NCI-H128 (cell line): ENCODE results near the gene BCKDK.

Experiments used
- DNase-seq: peaks from one replicate; lab custom pipeline; 2025; ENCODE audit not compliant: unreplicated experiment; lab: John Stamatoyannopoulos, UW

Gene BCKDK

DNA sequence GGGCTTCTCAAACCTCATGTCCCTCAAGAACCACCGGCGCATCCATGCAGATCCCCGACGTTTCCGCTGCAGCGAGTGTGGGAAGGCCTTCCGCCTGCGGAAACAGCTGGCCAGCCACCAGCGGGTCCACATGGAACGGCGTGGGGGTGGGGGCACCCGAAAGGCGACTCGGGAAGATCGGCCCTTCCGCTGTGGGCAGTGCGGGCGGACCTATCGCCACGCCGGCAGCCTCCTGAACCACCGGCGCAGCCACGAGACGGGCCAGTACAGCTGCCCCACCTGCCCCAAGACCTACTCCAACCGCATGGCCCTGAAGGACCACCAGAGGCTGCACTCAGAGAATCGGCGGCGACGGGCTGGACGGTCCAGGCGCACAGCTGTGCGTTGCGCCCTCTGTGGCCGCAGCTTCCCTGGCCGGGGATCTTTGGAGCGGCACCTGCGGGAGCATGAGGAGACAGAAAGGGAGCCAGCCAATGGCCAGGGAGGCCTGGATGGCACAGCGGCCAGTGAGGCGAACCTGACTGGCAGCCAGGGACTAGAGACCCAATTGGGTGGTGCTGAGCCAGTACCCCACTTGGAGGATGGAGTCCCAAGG is 28.1 kb upstream of the BCKDK start:
- DNase-seq = no peak

DNA sequence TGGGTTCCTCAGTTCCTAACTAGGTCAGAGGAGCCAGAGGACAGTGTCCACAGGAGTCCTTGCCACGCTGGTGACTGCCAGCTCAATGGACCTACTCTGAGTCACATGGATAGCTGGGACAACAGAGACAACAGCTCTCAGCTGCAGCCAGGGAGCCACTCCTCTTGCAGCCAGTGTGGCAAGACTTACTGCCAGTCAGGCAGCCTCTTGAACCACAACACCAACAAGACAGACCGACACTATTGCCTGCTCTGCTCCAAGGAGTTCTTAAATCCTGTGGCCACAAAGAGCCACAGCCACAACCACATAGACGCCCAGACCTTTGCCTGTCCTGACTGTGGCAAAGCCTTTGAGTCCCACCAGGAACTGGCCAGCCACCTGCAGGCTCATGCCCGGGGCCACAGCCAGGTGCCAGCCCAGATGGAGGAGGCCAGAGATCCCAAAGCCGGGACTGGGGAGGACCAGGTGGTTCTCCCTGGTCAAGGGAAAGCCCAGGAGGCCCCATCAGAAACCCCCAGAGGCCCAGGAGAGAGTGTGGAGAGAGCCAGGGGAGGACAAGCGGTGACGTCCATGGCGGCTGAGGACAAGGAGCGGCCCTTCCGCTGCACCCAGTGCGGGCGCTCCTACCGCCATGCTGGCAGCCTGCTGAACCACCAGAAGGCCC is 27.3 kb upstream of the BCKDK start:
- DNase-seq = no peak

DNA sequence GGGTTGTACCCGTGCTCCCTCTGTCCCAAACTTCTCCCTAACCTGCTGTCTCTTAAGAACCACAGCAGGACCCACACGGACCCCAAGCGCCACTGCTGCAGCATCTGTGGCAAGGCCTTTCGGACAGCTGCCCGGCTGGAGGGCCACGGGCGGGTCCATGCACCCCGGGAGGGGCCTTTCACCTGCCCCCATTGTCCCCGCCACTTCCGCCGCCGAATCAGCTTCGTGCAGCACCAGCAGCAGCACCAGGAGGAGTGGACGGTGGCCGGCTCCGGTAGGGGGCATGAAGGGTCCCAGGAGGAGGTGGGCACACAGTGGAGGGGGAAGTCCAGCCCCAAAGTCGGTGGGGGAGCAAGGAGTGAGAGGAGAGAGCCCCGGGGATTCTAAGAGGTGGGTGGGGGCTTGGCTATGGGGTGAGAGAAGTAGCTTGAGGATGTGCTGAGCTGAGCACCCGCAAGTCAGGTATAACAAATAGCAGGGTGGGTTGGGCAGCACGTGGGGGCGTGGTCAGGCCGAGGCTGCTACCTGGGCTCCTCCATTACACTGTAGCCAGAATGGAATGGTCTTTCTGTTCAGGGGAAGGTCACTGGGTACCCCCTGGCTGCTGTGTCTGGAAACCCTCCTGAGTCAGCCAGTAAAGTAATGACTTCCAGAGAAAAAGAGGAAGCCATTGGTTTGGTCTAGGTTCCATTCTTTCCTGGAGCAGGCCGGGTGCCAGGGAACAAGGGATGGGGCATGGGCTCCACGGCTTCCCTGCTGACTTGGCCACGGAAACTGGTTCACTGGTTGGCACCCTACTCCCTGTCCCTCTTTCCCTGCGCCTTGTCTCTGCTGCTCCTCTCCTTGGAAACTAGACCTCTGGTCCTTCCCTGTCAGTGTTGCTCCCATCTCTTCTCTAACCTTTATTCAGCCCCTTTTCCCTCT is 26.5 kb upstream of the BCKDK start:
- no peak for DNase-seq

DNA sequence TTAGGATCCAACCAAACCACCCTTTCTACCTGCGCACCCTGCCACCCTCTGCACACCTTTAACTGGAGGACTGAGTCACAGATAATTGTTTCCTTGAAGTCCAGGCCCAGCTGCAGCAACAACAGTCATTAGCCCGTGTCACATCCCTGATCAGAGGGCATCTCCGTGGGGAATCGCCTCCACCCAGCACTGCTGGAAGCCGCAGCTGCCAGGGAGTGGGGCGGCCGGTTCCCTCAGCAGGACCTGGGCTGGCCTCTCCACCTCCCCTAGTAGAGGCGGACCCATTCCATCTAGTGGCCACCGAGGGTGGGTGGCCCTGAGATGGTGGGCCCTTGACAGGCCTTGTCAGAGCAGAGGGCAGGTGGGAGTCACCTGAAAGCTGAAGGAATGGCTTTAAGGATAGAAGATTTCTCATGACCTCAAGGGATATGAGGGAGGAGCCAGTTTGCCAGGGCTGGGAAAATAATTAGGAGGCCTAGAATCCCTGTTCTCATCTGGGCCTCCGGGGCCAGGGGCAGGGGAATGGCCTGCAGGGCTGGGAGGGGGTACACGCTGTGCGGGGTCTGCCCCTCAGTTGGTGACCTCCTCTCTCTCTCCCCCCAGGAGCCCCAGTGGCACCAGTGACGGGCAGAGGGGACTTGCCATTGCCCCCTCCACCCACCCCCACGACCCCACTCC is 25.7 kb upstream of the BCKDK start:
- no peak for DNase-seq

DNA sequence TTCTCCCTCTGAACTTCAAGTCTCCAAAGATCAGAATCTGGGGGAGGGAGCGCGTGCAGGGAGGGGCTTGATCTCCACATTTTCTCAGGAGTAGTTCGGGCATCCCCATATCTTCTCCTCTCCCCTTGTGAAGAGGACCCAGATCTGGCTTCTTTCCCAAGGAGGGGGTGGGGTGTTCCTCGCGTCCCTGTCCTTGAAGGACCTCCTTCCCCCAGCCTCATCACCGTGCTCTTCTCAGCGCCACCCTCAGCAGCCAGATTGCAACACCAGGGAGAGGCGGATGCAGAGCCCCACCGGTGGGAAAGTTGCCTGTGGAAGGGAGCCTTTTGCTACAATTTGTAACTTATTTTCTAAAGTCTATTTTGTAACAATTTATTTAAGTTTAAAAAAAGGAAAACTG is 25.1 kb upstream of the BCKDK start:
- DNase-seq = no peak

DNA sequence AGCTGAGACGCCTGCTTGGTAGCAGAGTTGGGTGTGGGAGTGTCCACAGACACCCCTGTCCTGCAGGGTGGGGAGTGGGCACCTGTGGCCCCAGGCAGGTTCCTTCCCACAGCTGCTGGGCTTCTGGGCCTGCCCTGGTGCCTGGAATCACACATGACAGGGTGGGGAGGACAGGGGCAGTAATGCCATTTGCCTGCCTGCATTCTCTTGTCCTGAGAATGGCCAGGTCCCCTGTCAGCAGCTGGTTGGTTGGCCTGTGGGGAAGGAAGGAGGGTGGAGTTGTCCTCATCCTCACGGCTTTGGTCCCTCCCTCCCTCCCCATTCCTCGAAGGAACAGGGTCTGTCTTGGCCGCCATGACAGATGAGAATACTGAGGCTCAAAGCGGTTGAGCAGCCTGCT is 24.6 kb upstream of the BCKDK start:
- no peak for DNase-seq

DNA sequence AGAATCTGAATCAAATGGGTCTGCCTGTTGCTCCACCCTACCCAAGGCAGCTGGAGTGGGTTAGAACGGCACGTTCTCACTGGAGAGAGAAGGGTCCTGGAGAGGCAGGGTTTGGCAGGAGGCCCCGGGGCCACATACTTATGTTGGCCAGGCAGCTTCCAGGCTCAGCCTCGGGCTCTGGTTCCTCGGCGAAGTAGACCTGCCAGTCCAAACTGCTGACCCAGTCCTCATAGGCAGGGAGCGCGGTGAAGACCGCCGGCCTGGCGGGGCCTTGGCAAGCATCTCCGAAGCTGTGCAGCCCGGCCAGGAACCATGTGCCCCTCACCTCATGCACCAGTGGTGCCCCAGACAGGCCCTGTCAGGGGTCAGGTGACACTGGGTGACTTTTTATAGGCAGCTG is 24.2 kb upstream of the BCKDK start:
- DNase-seq = no peak

DNA sequence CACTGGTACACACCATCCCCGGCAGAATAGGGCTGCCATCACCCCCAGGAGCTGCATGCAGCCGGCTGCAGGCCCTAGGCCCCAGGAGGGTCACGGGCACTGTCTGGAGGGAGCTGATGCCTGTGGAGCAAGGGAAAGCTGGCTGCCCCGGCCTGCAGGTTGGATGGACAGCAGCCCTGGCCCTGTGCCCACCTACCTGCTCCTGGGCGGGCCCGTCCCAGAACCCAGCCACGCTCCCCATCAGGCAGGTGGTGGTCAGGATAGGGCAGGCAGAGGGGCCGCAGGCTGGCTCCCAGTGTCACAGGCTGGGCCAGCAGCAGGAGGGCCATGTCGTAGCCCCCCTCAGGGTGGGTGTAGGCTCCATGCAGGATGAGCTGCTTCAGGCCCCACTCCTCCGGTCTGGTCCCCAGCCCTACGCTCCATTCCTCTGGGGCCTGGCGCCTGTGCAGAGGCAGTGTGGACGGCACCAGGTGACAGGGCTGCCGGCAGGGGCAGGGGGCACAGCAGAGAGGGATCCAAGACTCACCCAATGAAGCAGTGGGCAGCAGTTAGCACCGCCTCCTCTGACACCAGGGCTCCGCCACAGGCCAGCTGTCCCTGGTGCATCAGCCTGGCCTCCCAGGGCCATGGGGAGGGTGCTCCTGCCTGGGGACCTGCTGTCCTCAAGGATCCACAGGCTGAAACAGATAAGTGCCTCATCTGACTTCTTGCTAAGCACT is 23.4 kb upstream of the BCKDK start:
- DNase-seq = no peak

DNA sequence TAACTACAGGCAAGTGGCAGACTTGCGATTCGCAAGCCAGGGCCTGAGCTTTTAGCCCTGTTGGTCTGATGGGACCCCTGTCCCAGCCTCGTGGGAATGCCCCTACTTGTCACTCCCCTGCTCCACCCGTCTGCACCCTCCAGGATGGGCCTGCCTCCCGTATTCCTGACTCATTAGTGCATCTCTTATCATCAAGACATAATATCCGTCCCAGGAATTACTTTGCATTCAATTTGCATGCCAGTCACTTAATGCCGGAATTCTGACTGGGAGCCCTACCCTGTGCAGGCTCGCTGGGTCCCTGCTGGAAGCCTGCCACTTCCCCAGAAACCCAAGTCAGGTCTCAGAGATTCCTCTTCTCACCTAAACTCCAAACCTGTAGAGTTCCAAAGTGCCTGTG is 22.8 kb upstream of the BCKDK start:
- no peak for DNase-seq

DNA sequence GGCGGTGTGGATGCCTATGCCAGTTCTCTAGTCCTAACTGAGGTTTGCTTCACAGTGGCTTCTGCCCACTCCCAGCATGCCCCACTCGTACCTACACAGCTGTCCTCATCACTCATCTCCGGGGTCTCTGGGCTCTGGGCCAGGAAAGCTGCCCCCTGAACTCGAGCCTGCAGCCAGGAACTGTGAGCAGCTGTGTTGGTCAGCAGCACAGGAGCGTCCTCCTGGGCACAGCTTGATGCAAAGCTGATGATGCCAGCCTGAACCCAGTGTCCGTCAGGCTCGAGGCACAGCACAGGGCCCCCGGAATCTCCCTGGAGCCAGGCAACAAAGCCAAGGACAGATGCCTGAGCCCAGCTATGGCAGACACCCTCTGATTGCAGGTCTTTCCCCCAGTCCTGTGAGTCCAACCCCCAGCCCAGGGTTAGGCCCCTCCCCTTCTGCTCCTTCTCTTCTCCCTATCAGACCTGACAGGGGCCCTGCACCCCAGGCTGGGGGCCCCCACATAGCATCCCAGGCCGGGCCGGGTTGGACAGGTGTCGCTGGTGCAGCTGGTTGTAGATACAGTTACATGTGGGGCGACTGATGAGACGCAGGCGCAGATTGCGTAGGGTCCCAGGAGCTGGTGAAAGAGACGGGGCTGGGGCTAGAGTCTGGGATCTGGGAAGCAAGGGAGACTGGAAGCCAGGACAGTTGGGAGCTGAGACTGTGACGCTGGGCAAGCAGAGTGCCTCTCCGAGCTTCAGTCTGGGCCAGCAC is 22.1 kb upstream of the BCKDK start:
- DNase-seq = no peak

DNA sequence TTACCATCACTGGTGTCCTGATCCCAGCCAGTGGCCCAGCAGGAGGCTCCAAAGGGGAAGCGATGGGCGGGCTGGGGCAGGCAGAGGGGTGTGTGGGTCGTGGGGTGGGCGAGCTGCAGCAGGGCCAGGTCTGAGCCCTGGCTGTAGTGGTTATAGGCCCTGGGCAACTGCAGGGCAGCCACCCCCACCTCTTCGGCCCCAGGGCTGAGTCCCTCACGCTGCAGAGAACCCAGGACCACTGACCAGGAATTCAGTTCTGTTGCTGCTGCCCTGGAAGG is 21.6 kb upstream of the BCKDK start:
- DNase-seq = no peak

DNA sequence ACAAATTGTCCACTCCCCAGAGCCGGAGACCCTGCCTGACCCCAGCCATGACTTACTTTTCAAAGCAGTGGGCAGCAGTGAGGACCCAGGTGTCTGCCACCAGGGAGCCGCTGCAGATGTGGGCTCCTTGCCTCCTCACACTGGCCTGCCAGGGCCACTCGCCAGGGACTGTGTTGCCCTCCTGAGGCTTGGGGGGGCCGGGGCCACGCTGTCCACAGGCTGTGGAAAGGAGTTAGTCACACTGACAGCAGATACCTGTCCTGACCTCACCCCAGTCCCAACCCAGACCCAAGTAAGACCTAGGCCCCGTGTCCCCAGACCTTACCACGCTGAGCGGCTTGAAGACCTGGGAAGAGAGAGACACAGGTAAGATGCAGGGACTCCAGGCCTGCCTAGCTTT is 20.7 kb upstream of the BCKDK start:
- DNase-seq = no peak

DNA sequence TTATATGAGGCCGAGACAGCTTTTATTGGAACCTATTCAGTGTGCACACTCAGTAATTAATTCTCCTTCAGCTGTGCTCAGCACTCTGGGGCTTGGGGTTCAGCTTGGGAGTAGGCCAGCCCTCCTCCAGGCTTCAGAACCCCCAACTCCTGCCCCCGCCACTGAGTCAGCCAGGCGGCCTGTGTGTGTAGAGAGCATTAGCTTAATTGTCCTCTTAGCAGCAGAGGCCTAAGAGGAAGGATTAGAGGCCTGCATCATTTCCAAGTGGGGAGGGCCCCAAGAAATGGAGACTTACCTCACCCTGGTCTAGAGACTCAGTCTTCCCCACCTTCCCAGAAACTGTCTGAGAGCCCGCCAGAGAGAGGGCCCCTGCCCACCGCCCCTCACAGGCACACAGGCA is 20.2 kb upstream of the BCKDK start:
- no peak for DNase-seq

DNA sequence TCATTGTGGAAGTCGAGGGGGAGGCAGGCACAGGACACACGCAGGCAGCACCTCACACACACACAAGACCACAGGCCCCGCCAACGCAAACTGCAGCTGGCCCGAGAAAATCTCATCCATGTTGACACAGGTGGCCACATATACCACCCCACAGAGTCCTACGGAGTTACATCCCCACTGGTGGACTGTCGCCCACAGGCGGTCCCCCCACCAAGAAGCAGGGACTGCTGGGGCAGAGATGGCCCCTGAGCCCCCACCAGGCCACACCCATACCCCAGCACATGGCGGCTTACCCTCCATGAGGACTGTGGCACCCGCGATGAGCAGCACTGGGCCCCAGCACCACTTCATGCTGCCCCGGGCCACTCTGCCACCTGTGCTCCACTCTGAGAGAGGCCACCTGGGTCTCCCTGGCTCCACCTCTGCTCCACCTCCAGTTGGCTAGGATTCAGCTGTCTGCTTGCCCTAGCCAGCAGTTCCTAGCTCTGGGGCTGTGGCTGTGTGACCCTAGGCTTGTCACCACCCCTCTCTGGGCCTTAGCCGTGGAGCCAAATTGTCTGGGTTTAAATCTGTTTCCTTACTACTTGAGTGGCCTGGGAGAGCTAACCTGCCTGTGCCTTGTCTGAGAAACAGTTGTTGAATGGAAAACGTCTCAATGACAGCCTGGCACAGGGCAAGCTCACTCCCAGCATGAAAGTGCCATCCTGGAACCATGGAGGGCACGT is 19.6 kb upstream of the BCKDK start, which contains the start of gene PRSS53:
PRSS53 (minus strand) TSS at position 485 of the 725 bp plus-strand sequence; CDS start at position 351, 134 bp downstream.
- DNase-seq = no peak

DNA sequence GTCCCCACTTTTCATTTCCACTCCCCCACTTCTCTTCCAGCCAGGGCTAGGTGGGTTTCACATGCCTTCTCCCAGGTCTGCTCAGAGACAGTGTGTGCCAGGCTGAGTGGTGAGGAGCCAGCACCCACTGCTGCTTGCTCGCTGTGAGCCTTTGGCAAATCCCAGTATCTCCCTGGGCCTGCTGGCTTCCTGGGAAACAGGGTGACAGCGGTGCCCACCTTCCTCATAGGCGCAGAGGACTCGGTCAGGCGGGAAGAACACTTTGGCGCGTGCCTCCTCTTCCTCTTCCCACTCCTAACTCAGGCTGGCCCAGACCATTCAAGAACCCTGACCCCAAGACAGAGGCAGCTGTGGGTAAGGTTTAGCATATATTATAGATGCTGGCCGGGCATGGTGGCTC is 19.0 kb upstream of the BCKDK start:
- DNase-seq = no peak

DNA sequence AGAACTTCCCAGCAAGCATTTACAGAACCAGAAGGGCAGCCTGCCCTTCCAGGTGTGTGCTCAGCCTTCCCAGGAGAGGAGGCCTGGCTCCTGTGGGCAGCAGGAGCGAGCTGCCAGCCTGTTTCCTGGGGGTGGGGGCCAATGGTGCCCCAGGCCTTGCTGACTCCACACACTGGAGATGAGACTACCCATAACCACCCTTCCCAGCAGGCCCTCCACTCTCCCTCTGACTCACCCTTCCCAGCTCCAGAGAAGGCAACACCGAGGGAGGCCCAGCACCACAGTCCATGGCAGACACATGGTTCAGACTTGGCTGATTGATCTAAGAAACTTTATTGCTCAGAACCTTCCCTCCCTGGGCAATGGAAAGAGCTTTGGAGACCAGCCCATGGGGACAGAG is 17.6 kb upstream of the BCKDK start:
- no peak for DNase-seq

DNA sequence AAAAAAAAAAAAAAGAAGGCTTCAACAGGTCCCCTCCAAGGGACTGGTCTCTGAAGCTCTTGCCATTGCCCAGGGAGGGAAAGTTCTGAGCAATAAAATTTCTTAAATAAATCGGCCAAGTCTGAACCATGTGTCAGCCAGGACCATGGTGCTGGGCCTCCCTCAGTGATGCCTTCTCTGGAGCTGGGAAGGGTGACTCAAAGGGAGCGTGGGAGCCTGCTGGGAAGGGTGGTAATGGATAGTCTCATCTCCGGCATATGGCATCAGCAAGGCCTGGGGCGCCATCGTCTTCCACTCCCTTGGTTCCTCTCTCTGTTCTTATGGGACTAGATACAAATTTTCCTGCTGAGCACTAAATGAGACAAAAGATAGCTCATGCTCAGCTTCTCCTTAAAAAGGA is 15.9 kb upstream of the BCKDK start:
- DNase-seq = no peak

DNA sequence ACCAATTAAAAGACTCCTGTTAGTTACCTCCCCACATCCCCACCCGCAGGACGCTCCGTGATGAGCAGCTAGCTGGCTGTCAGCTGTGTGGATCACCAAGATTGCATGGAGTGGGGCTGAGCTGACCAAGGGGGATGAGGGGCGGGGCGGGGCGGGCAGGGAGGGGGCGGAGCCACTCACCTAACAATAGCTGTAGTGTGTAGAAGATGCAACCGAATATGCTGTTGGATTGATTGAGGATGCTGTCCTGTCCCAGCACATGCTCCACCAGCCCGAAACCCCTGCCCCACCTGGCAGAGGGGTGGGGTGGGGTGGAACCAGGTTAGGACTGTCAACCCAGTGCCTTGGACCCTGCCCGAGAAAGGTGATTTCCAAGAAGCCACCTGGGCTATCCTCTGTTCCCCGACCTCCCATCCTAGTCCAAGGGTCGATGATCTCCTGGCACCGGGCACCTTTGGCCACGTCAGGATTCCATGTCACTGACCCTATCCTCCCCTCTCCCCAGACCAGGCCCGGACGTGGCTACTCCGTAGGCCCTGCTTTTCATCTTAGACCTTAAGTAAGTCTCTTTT is 15.0 kb upstream of the BCKDK start:
- DNase-seq = no peak

DNA sequence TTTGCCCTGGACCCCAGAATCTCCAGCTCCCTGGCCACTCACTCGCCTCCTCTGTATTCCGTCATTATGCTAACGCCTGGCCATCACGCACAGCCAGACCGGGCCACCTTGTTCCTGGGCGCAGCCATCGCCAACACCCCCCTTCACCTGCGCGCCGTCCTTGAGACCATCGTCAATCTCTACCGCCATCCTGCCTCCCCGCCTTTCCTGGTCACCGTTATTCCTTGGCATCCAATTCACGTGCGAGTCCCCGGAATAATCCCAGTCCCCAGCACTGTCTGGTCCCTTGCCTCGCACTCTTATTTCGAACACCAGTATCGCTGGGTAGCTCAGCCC is 14.1 kb upstream of the BCKDK start:
- DNase-seq = no peak
